GM21723 (cell line): ENCODE data around the gene SPC24.
"Not testable (repeated sequence)": the region's sequence is repeated elsewhere in the genome, so short reads cannot be mapped to it uniquely, and the experiment has no call there.

ENCODE experiments used
- ATAC-seq: cut with Tn5 transposase; IDR thresholded peaks from one replicate; pipeline ENCODE4 v1.9.1; 2021; ENCODE audit warnings: mild to moderate bottlenecking, moderate library complexity; ENCODE audit not compliant: unreplicated experiment

Gene SPC24

DNA sequence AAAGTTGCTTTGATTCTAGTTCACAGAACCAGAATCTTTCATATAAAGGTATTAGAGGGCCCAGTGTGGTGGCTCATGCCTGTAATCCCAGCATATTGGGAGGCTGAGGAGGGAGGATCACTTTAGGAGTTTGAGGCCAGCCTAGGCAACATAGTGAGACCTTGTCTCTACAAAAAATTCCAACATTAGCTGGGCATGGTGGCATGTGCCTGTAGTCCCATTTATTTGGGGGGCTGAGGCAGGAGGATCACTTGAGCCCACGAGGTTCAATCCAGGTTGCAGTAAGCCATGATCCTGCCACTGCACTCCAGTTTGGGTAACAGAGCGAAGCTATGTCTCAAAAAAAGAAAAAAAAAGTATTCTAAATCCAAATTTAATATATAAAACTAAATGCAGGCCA, 57.3 kb downstream of the SPC24 start:
- no peak for ATAC-seq

GRCh38 chr19:11097367-11097766, 58.2 kb downstream of the SPC24 start:
- ATAC-seq: not testable (repeated sequence)

DNA sequence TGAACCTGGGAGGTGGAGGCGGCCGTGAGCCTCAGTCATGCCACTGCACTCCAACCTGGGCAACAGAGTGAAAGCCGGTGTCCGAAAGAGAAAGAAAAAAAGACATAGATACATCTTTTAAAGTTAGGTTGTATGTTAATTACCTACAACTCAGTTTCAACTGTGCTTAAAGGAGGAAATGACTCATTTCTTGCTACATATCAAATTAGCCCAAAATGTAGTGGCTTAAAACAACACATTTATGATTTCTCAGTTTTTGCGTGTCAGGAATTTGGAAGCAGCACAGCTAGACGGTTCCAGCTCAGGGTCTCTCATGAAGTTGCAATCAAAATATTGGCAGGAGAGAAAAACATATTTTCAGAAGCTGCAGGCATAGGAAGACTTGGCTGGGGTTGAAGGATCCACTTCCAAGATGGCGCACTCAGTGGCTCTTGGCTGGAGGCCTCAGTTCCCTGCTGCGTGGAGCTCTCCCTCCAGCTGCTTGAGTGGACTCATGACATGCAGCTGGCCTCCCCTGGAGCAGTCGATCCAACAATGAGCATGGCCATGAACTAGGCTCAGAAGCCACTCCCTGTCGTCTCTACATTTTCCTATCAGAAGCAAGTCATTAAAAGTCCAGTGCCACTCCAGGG, 59.3 kb downstream of the SPC24 start:
- peak; percentile 51 for ATAC-seq
